HepG2 (cell line): ENCODE measurements around the gene GPBP1. TPM values are rescaled to one million over a fixed set of nuclear protein-coding genes. Genes with fewer than 3 reads are reported as not detected.
A peak's percentile ranks its signal among the peaks of the same experiment; 100 is the strongest.

Experiments
- ATAD3A ChIP-seq: sonication (generic); formaldehyde crosslinking; IDR thresholded peaks from 2 replicates; pipeline ENCODE4 v1.4.0; 2020; ENCODE audit warnings: missing genetic modification reagents
- CAMTA2 ChIP-seq: sonication (generic); formaldehyde crosslinking; IDR thresholded peaks from 2 replicates; pipeline ENCODE4 v1.4.0; 2020; ENCODE audit warnings: mild to moderate bottlenecking, missing genetic modification reagents, borderline replicate concordance
- FOXP4 ChIP-seq: sonication (generic); formaldehyde crosslinking; IDR thresholded peaks from 2 replicates; pipeline ENCODE4 v1.4.0; 2020; ENCODE audit warnings: missing genetic modification reagents
- GATAD1 ChIP-seq: IDR thresholded peaks from 2 replicates; pipeline ENCODE4 v1.6.1; 2016; ENCODE audit warnings: missing genetic modification reagents, missing compliant biosample characterization
- GTF3A ChIP-seq: sonication (generic); formaldehyde crosslinking; conservative IDR thresholded peaks from 2 replicates; pipeline ENCODE4 v1.4.0; 2020; ENCODE audit warnings: mild to moderate bottlenecking, missing genetic modification reagents
- HOXA5 ChIP-seq: sonication (generic); formaldehyde crosslinking; IDR thresholded peaks from 2 replicates; pipeline ENCODE4 v1.4.0; 2020; ENCODE audit warnings: missing genetic modification reagents
- KAT7 ChIP-seq: IDR thresholded peaks from 2 replicates; pipeline ENCODE4 v1.6.1; 2018; ENCODE audit warnings: borderline replicate concordance, missing compliant biosample characterization
- MIER3 ChIP-seq: IDR thresholded peaks from 2 replicates; pipeline ENCODE4 v1.6.1; 2016; ENCODE audit warnings: missing compliant biosample characterization, borderline replicate concordance
- RBM22 ChIP-seq: fragments of 200-400 bp; formaldehyde crosslinking; optimal IDR thresholded peaks from 2 replicates; pipeline ENCODE3; 2017; ENCODE audit warnings: mild to moderate bottlenecking, low read length, moderate library complexity
- SNAI1 ChIP-seq: sonication (generic); formaldehyde crosslinking; IDR thresholded peaks from 2 replicates; pipeline ENCODE4 v1.5.0; 2020; ENCODE audit warnings: mild to moderate bottlenecking, missing genetic modification reagents, borderline replicate concordance
- ZFP37 ChIP-seq: sonication (generic); formaldehyde crosslinking; IDR thresholded peaks from 2 replicates; pipeline ENCODE4 v1.4.0; 2020; ENCODE audit warnings: missing genetic modification reagents, borderline replicate concordance
- ZNF124 ChIP-seq: sonication (generic); formaldehyde crosslinking; IDR thresholded peaks from 2 replicates; pipeline ENCODE4 v1.4.0; 2020; ENCODE audit warnings: missing genetic modification reagents
- ZNF160 ChIP-seq: sonication (generic); formaldehyde crosslinking; IDR thresholded peaks from 2 replicates; pipeline ENCODE4 v1.8.0; 2022; ENCODE audit warnings: mild to moderate bottlenecking, inconsistent platforms, missing genetic modification reagents
- ZNF225 ChIP-seq: sonication (generic); formaldehyde crosslinking; IDR thresholded peaks from 2 replicates; pipeline ENCODE4 v1.4.0; 2020; ENCODE audit warnings: mild to moderate bottlenecking, missing genetic modification reagents
- ZNF543 ChIP-seq: sonication (generic); formaldehyde crosslinking; IDR thresholded peaks from 2 replicates; pipeline ENCODE4 v1.4.0; 2020; ENCODE audit warnings: mild to moderate bottlenecking, missing genetic modification reagents
- polyA plus RNA-seq, 8 experiments: library from polyadenylated mRNA; depleted of rRNA in 3 of 8; stranded (reverse) in 7 of 8; unstranded in 1 of 8; fragments of >200 nt; fragmentation: Illumina TruSeq in 4 of 8; extraction: Trizol in 4 of 8; gene quantifications; 2 replicates each; pipeline versions ENCODE4 v1.2.1 to v1.2.3, GENCODE V29; 2011 to 2016; ENCODE audit warnings: low read depth in 4 of 8, missing spikeins in 1 of 8, mixed read lengths in 1 of 8; ENCODE audit not compliant: insufficient read depth in 1 of 8
- total RNA-seq, 5 experiments: library from RNA; depleted of rRNA; stranded (reverse); fragments of >200 nt; fragmentation: Illumina TruSeq; extraction: Trizol; gene quantifications; 2 replicates each; pipeline ENCODE4 v1.2.3, GENCODE V29; 2016; ENCODE audit warnings: low read depth in 1 of 5
- TF ChIP-seq, protein P1 (sequence below): sonication (generic); formaldehyde crosslinking; IDR thresholded peaks from 2 replicates; pipeline ENCODE4 v1.9.0; 2021; ENCODE audit warnings: missing genetic modification reagents, borderline replicate concordance

The GPBP1 gene
- total and polyA plus RNA-seq, 2 of the 13 experiments (the other 11 are each of a cell fraction or from before 2014, with no cell fraction given): 27.1 to 72.2 TPM

DNA sequence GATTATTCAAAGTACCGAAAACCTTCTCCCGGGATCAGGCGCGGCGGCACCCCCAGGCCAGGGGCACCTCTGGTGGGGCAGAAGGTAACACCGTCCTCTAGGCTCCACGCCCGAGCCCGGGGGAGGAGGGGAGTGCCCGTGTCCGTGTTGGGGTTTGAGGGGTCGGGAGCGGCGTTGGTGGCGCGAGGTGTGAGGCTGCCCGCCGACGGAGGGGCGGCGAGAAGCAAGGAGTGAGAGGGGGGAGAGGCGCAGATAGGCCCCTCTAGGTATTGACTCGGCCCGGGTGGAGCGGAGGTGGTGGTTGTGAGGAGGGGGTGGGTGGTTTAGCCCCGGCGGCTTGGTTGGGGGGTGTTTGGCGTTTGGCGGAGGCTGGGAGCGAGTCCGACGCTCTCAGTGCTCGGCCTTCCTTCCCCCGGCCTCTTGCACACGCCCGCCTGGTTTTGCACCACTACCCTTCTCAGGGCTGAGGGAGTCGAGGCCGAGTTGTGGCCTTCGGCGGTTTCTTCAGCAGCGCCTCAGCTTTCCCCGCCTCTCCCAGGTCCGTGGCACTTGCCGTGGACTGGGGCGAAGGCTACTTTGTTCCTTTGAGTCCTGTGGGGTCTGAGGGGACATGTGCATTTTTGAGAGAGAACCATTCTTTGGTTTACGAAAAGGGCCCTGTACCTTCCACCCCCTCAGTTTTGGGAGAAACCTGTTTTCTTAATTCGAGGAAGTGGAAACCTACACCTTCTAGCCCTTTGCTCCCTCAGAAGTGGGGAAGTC is 450 bp downstream of the GPBP1 start (continued):
- TF ChIP-seq FOXP4 (CRISPR knock-in tag) (no peak), ATAD3A (CRISPR knock-in tag) (no peak), ZNF225 (CRISPR knock-in tag) (peak; percentile 83; the same call in 1 of the 2 replicates), KAT7 (CRISPR knock-in tag) (no peak), ZNF543 (CRISPR knock-in tag) (no peak), ZNF124 (CRISPR knock-in tag) (no peak), HOXA5 (CRISPR knock-in tag) (no peak), ZFP37 (no peak), GATAD1 (CRISPR knock-in tag) (no peak), MIER3 (CRISPR knock-in tag) (no peak), ZNF160 (CRISPR knock-in tag) (no peak; the same call in 1 of the 2 replicates), SNAI1 (CRISPR knock-in tag) (peak; percentile 86; the same call in 1 of the 2 replicates), CAMTA2 (CRISPR knock-in tag) (peak; percentile 84; the same call in 1 of the 2 replicates), GTF3A (CRISPR knock-in tag) (no peak), RBM22 (no peak)
- TF ChIP-seq, protein P1, sequence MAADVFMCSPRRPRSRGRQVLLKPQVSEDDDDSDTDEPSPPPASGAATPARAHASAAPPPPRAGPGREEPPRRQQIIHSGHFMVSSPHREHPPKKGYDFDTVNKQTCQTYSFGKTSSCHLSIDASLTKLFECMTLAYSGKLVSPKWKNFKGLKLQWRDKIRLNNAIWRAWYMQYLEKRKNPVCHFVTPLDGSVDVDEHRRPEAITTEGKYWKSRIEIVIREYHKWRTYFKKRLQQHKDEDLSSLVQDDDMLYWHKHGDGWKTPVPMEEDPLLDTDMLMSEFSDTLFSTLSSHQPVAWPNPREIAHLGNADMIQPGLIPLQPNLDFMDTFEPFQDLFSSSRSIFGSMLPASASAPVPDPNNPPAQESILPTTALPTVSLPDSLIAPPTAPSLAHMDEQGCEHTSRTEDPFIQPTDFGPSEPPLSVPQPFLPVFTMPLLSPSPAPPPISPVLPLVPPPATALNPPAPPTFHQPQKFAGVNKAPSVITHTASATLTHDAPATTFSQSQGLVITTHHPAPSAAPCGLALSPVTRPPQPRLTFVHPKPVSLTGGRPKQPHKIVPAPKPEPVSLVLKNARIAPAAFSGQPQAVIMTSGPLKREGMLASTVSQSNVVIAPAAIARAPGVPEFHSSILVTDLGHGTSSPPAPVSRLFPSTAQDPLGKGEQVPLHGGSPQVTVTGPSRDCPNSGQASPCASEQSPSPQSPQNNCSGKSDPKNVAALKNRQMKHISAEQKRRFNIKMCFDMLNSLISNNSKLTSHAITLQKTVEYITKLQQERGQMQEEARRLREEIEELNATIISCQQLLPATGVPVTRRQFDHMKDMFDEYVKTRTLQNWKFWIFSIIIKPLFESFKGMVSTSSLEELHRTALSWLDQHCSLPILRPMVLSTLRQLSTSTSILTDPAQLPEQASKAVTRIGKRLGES (CRISPR knock-in tag): no peak
